ELR (cell line): Measurements from ENCODE around the gene UTP14C.
A peak's percentile ranks its signal among the peaks of the same experiment; 100 is the strongest.
"Not testable (repeated sequence)": the region's sequence is repeated elsewhere in the genome, so short reads cannot be mapped to it uniquely, and the experiment has no call there.

Experiments
- DNase-seq: peaks from one replicate; pipeline ENCODE4 v3.0.0-alpha.2; 2015; ENCODE audit warnings: low read depth

The UTP14C gene

GRCh38 chr13:52024481-52024880 lies at the start of gene UTP14C:
Gene UTP14C, plus strand, starts transcription at chr13:52024691. Its CDS starts 4,114 bp downstream, at chr13:52028805.
- DNase-seq, result no peak

- DNase-seq, result peak; percentile 4
Observed at GRCh38 chr13:51976423-51976822, 48.1 kb upstream of the UTP14C start.

- DNase-seq, result no peak
Observed at GRCh38 chr13:51976890-51977289, 47.6 kb upstream of the UTP14C start.

GRCh38 chr13:51977625-51978024 lies 46.9 kb upstream of the UTP14C start:
- DNase-seq, result peak; percentile 20

- DNase-seq, result no peak
Observed at GRCh38 chr13:51978796-51979556, 45.5 kb upstream of the UTP14C start.

GRCh38 chr13:51980908-51981307 lies 43.6 kb upstream of the UTP14C start:
- no peak for DNase-seq

GRCh38 chr13:51981355-51981754 lies 43.1 kb upstream of the UTP14C start:
- DNase-seq, result no peak

GRCh38 chr13:51983292-51983691 lies 41.2 kb upstream of the UTP14C start:
- not testable (repeated sequence) for DNase-seq

GRCh38 chr13:51984904-51985303 lies 39.6 kb upstream of the UTP14C start:
- not testable (repeated sequence) for DNase-seq

GRCh38 chr13:51988988-51989618 lies 35.4 kb upstream of the UTP14C start:
- DNase-seq, result no peak

- no peak for DNase-seq
Observed at GRCh38 chr13:51993713-51994112, 30.8 kb upstream of the UTP14C start.

GRCh38 chr13:51995677-51996551 lies 28.6 kb upstream of the UTP14C start:
- DNase-seq, result no peak

- no peak for DNase-seq
Observed at GRCh38 chr13:51996641-51997040, 27.9 kb upstream of the UTP14C start.

- DNase-seq, result no peak
Observed at GRCh38 chr13:51997186-51997585, 27.3 kb upstream of the UTP14C start.

GRCh38 chr13:51997641-51998330 lies 26.7 kb upstream of the UTP14C start:
- DNase-seq, result no peak

- no peak for DNase-seq
Observed at GRCh38 chr13:51998723-51999509, 25.6 kb upstream of the UTP14C start.

- no peak for DNase-seq
Observed at GRCh38 chr13:51999510-51999911, 25.0 kb upstream of the UTP14C start.

- no peak for DNase-seq
Observed at GRCh38 chr13:51999921-52000320, 24.6 kb upstream of the UTP14C start.

GRCh38 chr13:52001120-52001731 lies 23.3 kb upstream of the UTP14C start:
- DNase-seq, result peak; percentile 74

- no peak for DNase-seq
Observed at GRCh38 chr13:52002361-52002760, 22.1 kb upstream of the UTP14C start.

- DNase-seq, result no peak
Observed at GRCh38 chr13:52003541-52003940, 20.9 kb upstream of the UTP14C start.
